ENCODE measurements around the gene ARHGDIA.

ARHGDIA gene

DNA sequence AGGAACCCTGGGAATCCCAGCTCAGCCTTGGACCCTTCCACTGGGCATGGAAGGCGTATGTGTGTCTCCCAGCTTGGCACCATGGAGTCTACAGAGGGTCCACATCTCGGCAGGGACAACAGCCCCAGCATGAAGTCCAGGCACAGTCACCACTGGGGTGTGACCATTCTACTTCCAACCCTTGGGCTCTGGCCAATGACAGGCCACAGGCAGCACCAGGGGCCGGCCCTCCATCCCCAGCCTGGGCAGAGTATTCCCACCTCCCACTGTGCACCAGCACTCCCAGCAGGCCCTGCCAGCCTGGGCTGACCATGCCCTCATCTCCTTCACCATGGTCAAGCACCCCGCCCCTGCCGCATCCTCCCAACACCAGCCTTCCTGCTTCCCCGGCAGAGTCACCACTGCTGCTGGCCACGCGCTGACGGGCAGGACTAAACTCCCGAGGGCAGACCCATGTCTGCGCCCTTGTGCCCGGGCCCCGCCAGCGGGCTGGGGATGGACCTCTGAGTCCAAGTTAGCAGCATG, 26.7 kb downstream of the ARHGDIA start:
- peaks cover 72% of the 10 kb centered on the region for H3K36me3 ChIP-seq
- no peak for DNase-seq
- TF ChIP-seq, protein P1, sequence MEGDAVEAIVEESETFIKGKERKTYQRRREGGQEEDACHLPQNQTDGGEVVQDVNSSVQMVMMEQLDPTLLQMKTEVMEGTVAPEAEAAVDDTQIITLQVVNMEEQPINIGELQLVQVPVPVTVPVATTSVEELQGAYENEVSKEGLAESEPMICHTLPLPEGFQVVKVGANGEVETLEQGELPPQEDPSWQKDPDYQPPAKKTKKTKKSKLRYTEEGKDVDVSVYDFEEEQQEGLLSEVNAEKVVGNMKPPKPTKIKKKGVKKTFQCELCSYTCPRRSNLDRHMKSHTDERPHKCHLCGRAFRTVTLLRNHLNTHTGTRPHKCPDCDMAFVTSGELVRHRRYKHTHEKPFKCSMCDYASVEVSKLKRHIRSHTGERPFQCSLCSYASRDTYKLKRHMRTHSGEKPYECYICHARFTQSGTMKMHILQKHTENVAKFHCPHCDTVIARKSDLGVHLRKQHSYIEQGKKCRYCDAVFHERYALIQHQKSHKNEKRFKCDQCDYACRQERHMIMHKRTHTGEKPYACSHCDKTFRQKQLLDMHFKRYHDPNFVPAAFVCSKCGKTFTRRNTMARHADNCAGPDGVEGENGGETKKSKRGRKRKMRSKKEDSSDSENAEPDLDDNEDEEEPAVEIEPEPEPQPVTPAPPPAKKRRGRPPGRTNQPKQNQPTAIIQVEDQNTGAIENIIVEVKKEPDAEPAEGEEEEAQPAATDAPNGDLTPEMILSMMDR (IDR thresholded peaks at IDR 0.05; ENCODE audit: low read depth, low read length), result no peak
- no peaks in the 10 kb centered on the region for H3K27me3 ChIP-seq (ENCODE audit: insufficient read depth, low read depth, severe bottlenecking)
- H3K4me3 ChIP-seq (ENCODE audit: low read depth, low read length), result no peak overlapping the region
- H3K27ac ChIP-seq, result no peak overlapping the region
- no peaks in the 10 kb centered on the region for H3K9me3 ChIP-seq (ENCODE audit: severe bottlenecking)

DNA sequence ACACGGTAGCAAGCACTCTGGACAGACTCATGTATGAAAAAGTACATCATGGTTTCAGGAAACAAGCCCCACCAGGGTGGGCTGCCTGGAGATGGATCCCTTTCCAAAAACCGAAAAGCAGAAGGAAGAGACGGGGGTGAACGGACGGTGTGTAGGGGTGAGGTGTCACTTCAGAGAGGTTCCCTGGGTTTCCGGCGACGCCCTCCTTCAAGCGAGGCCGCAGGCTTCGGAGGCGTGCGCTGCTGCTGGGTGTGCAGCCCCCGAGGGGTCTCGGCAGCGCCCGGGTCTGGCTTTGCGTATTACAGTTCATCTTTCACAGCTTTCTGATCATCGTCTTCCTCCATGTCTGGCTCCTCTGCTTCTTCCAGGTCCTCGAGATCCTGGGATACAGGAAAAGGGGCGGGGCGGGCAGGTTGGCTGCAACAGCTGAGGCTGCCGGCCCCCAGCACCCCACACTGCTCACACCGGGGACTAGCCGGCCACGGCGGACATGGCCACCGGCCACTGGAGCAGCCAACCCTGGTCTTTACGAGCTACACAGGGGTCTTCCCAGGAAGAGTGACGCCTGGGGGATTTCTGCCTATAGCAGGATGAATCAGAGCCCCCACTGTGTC, 27.3 kb downstream of the ARHGDIA start:
- no peak for DNase-seq
- Histone ChIP-seq H3K27me3 (ENCODE audit: insufficient read depth, low read depth, severe bottlenecking) (no peaks in the 10 kb centered on the region), H3K9me3 (ENCODE audit: severe bottlenecking) (no peaks in the 10 kb centered on the region), H3K36me3 (peaks cover 67% of the 10 kb centered on the region), H3K4me3 (ENCODE audit: low read depth, low read length) (no peak overlapping the region), H3K27ac (peak overlapping the region; percentile 71)
- TF ChIP-seq, protein P1 (IDR thresholded peaks at IDR 0.05; ENCODE audit: low read depth, low read length), result no peak

DNA sequence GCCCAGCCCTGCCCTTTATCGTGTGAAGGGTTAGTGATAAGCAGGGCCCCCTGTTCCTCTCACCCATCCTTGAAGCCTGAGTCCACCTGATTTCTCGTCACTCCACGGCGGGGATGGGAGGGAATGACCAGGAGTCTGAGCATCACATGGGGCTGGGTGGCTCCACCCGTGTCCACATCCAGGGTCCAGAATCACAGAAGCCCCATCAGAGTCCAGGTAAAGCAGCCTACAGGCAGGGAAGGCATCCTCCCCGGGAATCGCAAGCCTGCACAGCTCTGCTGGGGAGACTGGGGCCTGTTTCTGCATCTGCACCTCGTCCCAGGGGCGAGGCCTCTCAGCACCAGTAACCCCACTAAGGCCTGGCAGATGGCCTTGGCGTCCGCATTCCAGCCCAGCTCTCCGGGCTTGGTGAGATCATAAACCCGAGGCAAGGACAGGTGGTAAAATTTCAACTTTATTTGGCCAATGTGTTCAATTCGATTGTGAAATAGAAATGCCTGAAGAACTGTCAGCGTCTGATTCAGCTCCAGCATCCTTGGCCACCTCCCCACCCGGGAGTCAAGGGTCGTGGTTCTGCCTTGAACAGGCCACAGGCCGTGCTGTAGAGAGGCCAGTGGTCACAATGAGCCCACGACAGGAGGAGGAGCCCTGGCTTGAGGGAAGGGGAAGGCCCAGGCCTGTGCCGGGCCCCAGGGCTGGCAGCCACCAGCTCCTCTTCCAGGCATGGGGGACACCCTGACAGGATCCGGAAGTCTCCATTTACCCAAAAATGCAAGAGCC, 28.2 kb downstream of the ARHGDIA start:
- Histone ChIP-seq H3K4me3 (ENCODE audit: low read depth, low read length) (no peak overlapping the region), H3K36me3 (peaks cover 58% of the 10 kb centered on the region), H3K27ac (peak overlapping the region; percentile 71), H3K9me3 (ENCODE audit: severe bottlenecking) (no peaks in the 10 kb centered on the region), H3K27me3 (ENCODE audit: insufficient read depth, low read depth, severe bottlenecking) (no peaks in the 10 kb centered on the region)
- DNase-seq, result no peak
- TF ChIP-seq, protein P1 (IDR thresholded peaks at IDR 0.05; ENCODE audit: low read depth, low read length), result no peak

DNA sequence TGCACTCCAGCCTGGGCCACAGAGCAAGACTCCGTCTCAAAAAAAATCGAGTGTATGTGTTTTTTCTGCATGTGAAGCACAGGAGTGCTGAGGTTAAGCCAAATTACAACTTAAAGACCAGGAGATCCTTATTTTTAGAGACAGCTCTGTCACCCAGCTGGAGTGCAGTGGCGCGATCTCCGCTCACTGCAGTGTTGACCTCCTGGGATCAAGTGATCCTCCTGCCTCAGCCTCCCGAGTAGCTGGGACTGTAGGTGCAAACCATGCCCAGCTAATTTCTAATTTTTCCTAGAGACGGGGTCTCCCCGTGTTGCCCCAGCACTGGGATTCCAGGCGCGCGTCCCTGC, 28.8 kb downstream of the ARHGDIA start:
- Histone ChIP-seq H3K9me3 (ENCODE audit: severe bottlenecking) (no peaks in the 10 kb centered on the region), H3K27me3 (ENCODE audit: insufficient read depth, low read depth, severe bottlenecking) (no peaks in the 10 kb centered on the region), H3K36me3 (peaks cover 52% of the 10 kb centered on the region), H3K4me3 (ENCODE audit: low read depth, low read length) (no peak overlapping the region), H3K27ac (peak overlapping the region; percentile 71)
- TF ChIP-seq, protein P1 (IDR thresholded peaks at IDR 0.05; ENCODE audit: low read depth, low read length), result no peak
- no peak for DNase-seq

DNA sequence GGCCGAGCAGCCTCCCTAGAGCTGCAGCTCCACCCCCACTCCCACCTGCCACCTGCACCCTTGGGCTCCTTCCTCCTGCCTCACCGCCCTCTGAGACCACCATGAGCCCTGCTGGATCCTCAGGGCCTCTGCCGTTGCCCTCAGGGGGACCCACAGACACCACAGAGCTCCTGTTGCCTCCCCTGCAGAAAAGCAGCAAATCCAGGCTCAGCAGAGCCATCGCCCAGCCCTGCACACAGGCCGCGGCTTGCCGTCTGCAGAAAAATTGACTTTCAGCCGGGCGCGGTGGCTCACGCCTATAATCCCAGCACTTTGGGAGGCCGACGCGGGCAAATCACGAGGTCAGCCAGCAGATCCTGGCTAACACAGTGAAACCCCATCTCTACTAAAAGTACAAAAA, 29.3 kb downstream of the ARHGDIA start:
- Histone ChIP-seq H3K27ac (peak overlapping the region; percentile 71), H3K27me3 (ENCODE audit: insufficient read depth, low read depth, severe bottlenecking) (no peaks in the 10 kb centered on the region), H3K36me3 (peaks cover 47% of the 10 kb centered on the region), H3K4me3 (ENCODE audit: low read depth, low read length) (no peak overlapping the region), H3K9me3 (ENCODE audit: severe bottlenecking) (no peaks in the 10 kb centered on the region)
- peak; percentile 60 for DNase-seq
- TF ChIP-seq, protein P1 (IDR thresholded peaks at IDR 0.05; ENCODE audit: low read depth, low read length), result no peak

All from WERI-Rb-1 (cell line).